ENCODE results near the gene GRIN2A.

GRIN2A gene

GRCh38 chr16:10196999-10197398 is 14.8 kb upstream of the GRIN2A start:
- TF ChIP-seq POU6F1 (CRISPR knock-in tag; IDR thresholded peaks at IDR 0.05; ENCODE audit: borderline replicate concordance, low read depth) (no peak), OSR1 (CRISPR knock-in tag; IDR thresholded peaks at IDR 0.05) (no peak), PPARA (CRISPR knock-in tag; IDR thresholded peaks at IDR 0.05; ENCODE audit: borderline replicate concordance) (no peak), ZFP3 (CRISPR knock-in tag; IDR thresholded peaks at IDR 0.05) (no peak), ZFP30 (CRISPR knock-in tag; IDR thresholded peaks at IDR 0.05) (no peak), ZC3H10 (CRISPR knock-in tag; IDR thresholded peaks at IDR 0.05) (no peak), PATZ1 (CRISPR knock-in tag; IDR thresholded peaks at IDR 0.05; ENCODE audit: borderline replicate concordance) (no peak), RARB (CRISPR knock-in tag; IDR thresholded peaks at IDR 0.05) (no peak), TCF4 (CRISPR knock-in tag; IDR thresholded peaks at IDR 0.05; ENCODE audit: borderline replicate concordance) (no peak), ESRRG (CRISPR knock-in tag; IDR thresholded peaks at IDR 0.05) (no peak), SNAI2 (CRISPR knock-in tag; IDR thresholded peaks at IDR 0.05) (no peak)
- ATAC-seq: no peak

GRCh38 chr16:10191096-10191495 is 8.9 kb upstream of the GRIN2A start:
- no peak for ATAC-seq
- TF ChIP-seq ZNF70 (CRISPR knock-in tag; IDR thresholded peaks at IDR 0.05) (no peak), CREB5 (CRISPR knock-in tag; IDR thresholded peaks at IDR 0.05; ENCODE audit: low read depth) (no peak), PPARA (CRISPR knock-in tag; IDR thresholded peaks at IDR 0.05; ENCODE audit: borderline replicate concordance) (no peak), GLIS3 (CRISPR knock-in tag; IDR thresholded peaks at IDR 0.05) (no peak), OSR1 (CRISPR knock-in tag; IDR thresholded peaks at IDR 0.05) (no peak)

GRCh38 chr16:10189861-10190390 is 7.7 kb upstream of the GRIN2A start:
- TF ChIP-seq TSHZ2 (CRISPR knock-in tag; IDR thresholded peaks at IDR 0.05): no peak
- TF ChIP-seq PPARA (CRISPR knock-in tag; IDR thresholded peaks at IDR 0.05; ENCODE audit: borderline replicate concordance): no peak
- no peak for TF ChIP-seq CSDC2 (CRISPR knock-in tag; IDR thresholded peaks at IDR 0.05)
- TF ChIP-seq ZFP3 (CRISPR knock-in tag; IDR thresholded peaks at IDR 0.05): no peak
- TF ChIP-seq PATZ1 (CRISPR knock-in tag; IDR thresholded peaks at IDR 0.05; ENCODE audit: borderline replicate concordance): no peak
- no peak for TF ChIP-seq TCF4 (CRISPR knock-in tag; IDR thresholded peaks at IDR 0.05; ENCODE audit: borderline replicate concordance)
- no peak for TF ChIP-seq ISL1 (CRISPR knock-in tag; IDR thresholded peaks at IDR 0.05)
- no peak for TF ChIP-seq GLIS3 (CRISPR knock-in tag; IDR thresholded peaks at IDR 0.05)
- no peak for TF ChIP-seq ZNF565 (CRISPR knock-in tag; conservative IDR thresholded peaks at IDR 0.05; ENCODE audit: low read depth)
- no peak for TF ChIP-seq ZC3H10 (CRISPR knock-in tag; IDR thresholded peaks at IDR 0.05)
- TF ChIP-seq CREB5 (CRISPR knock-in tag; IDR thresholded peaks at IDR 0.05; ENCODE audit: low read depth): no peak
- no peak for TF ChIP-seq SNAI2 (CRISPR knock-in tag; IDR thresholded peaks at IDR 0.05)
- no peak for TF ChIP-seq POU6F1 (CRISPR knock-in tag; IDR thresholded peaks at IDR 0.05; ENCODE audit: borderline replicate concordance, low read depth)
- TF ChIP-seq RARB (CRISPR knock-in tag; IDR thresholded peaks at IDR 0.05): no peak
- TF ChIP-seq ZNF8 (CRISPR knock-in tag; IDR thresholded peaks at IDR 0.05): no peak
- TF ChIP-seq ESRRG (CRISPR knock-in tag; IDR thresholded peaks at IDR 0.05): no peak
- TF ChIP-seq TOX (CRISPR knock-in tag; IDR thresholded peaks at IDR 0.05; ENCODE audit: borderline replicate concordance): no peak
- no peak for TF ChIP-seq OSR1 (CRISPR knock-in tag; IDR thresholded peaks at IDR 0.05)
- no peak for TF ChIP-seq BACH2 (CRISPR knock-in tag; IDR thresholded peaks at IDR 0.05; ENCODE audit: borderline replicate concordance)
- no peak for TF ChIP-seq ZFP30 (CRISPR knock-in tag; IDR thresholded peaks at IDR 0.05)
- no peak for ATAC-seq

All from SK-N-SH treated with all-trans-retinoic acid at 6 μM for 48 hours (cell line).